OCI-LY7 (cell line): ENCODE measurements around the gene SPOCK1.

ENCODE experiments used
- CTCF ChIP-seq: fragments of 200-600 bp; sonication (generic); conservative IDR thresholded peaks from 2 replicates; pipeline ENCODE4 v1.5.1; 2014; ENCODE audit warnings: mild to moderate bottlenecking, antibody characterized with exemption, low read length, moderate library complexity, mixed read lengths
- EZH2phosphoT487 ChIP-seq: fragments of 200-600 bp; sonication (generic); IDR thresholded peaks from 2 replicates; pipeline ENCODE4 v1.6.1; 2018; ENCODE audit warnings: low read depth, borderline replicate concordance, mild to moderate bottlenecking, mixed run types, antibody characterized with exemption, low read length, moderate library complexity, mixed read lengths

GRCh38 chr5:137091472-137091871, 407.7 kb downstream of the SPOCK1 start:
- no peak for TF ChIP-seq CTCF
- TF ChIP-seq EZH2phosphoT487, result no peak
